K562 (cell line): ENCODE measurements around the gene DAPK1. TPM values are rescaled to one million over a fixed set of nuclear protein-coding genes. Genes with fewer than 3 reads are reported as not detected.

ENCODE experiments used
- ATAC-seq: fragments of 200-7000 bp; cut with Tn5 transposase; 3 replicates; pipeline ENCODE4 v1.9.1; 2020; ENCODE audit warnings: moderate library complexity
- BruUV-seq: library from RNA; stranded (reverse); fragments of 400-500 nt; replicated peaks from 2 replicates; lab custom pipeline; 2021; lab: Mats Ljungman, UMichigan
- CTCF ChIA-PET: fragments of 300-600 bp; formaldehyde crosslinking; extraction: SDS; loops from one replicate; lab custom pipeline; 2021; ENCODE audit warnings: low intra/inter-chr PET ratio; lab: Yijun Ruan, JAX
- POLR2A ChIA-PET: fragments of 300-600, 350-650 bp; sonication (Branson Sonifier 250); formaldehyde crosslinking; extraction: SDS; loops from one replicate; lab custom pipeline; 2021; ENCODE audit warnings: antibody characterized with exemption, inconsistent platforms; lab: Yijun Ruan, JAX
- DNase-seq, 4 experiments: peaks; one replicate each; pipeline versions ENCODE4 v3.0.0 to v3.0.0-alpha.2; 2011 to 2018; ENCODE audit warnings: low spot score in 3 of 4, mixed read lengths in 3 of 4; ENCODE audit errors: extremely low read depth in 1 of 4
- FAIRE-seq: peaks from 2 replicates; lab custom pipeline; 2011; peaks lifted over from hg19 to GRCh38; lab: Jason Lieb, UNC
- H2AFZ ChIP-seq: 2 replicates; pipeline ENCODE4 v1.6.0; 2011; ENCODE audit warnings: low read depth, low read length, control low read depth, inconsistent platforms
- H3K27ac ChIP-seq: fragments of 200-600 bp; 3 replicates; pipeline ENCODE4 v1.8.0; 2011; ENCODE audit warnings: low read depth, mild to moderate bottlenecking, control low read depth, inconsistent platforms, low read length, moderate library complexity, mixed read lengths; ENCODE audit errors: extremely low read depth
- H3K27me3 ChIP-seq, 2 experiments: fragments of 300-600 bp in 1 of 2; 2 replicates in 1 of 2; 3 replicates in 1 of 2; pipeline versions ENCODE4 v1.6.0 to v1.8.0; 2011; ENCODE audit warnings: inconsistent platforms in 2 of 2, low read length in 2 of 2, mild to moderate bottlenecking in 1 of 2, mixed read lengths in 1 of 2, moderate library complexity in 1 of 2; ENCODE audit not compliant: control insufficient read depth in 2 of 2, insufficient read depth in 2 of 2
- H3K36me3 ChIP-seq: fragments of 300-600 bp; 3 replicates; pipeline ENCODE4 v1.8.0; 2011; ENCODE audit warnings: mild to moderate bottlenecking, low read length, inconsistent platforms; ENCODE audit not compliant: control insufficient read depth, insufficient read depth
- H3K4me1 ChIP-seq, 2 experiments: fragments of 200-600 bp in 1 of 2; replicated peaks in 1 of 2; 2 replicates in 1 of 2; 3 replicates in 1 of 2; pipeline versions ENCODE4 v1.5.1 to v1.8.0; 2011; ENCODE audit warnings: inconsistent platforms in 2 of 2, low read length in 2 of 2, mild to moderate bottlenecking in 1 of 2, mixed read lengths in 1 of 2, moderate library complexity in 1 of 2; ENCODE audit not compliant: control insufficient read depth in 2 of 2, insufficient read depth in 2 of 2
- H3K4me2 ChIP-seq: 2 replicates; pipeline ENCODE4 v1.6.1; 2011; ENCODE audit warnings: low read length, control low read depth, inconsistent platforms, mixed read lengths; ENCODE audit not compliant: insufficient read depth
- H3K4me3 ChIP-seq: fragments of 200-600 bp; sonication (generic), shearing (Covaris generic); 2 replicates; pipeline ENCODE4 v1.5.1; 2016; ENCODE audit warnings: control low read depth, inconsistent platforms
- H3K79me2 ChIP-seq: fragments of 200-600 bp; 3 replicates; pipeline ENCODE4 v1.8.0; 2011; ENCODE audit warnings: low read length, inconsistent platforms; ENCODE audit not compliant: control insufficient read depth, insufficient read depth
- H3K9ac ChIP-seq, 2 experiments: 2 replicates each; pipeline versions ENCODE4 v1.6.0 to v1.6.1; 2011; ENCODE audit warnings: low read depth in 2 of 2, low read length in 2 of 2, control low read depth in 1 of 2, inconsistent platforms in 1 of 2, mild to moderate bottlenecking in 1 of 2, mixed read lengths in 1 of 2; ENCODE audit not compliant: insufficient read depth in 1 of 2
- H3K9me1 ChIP-seq: one replicate; pipeline ENCODE4 v1.6.0; 2011; ENCODE audit warnings: inconsistent platforms, mild to moderate bottlenecking, low read length, moderate library complexity; ENCODE audit not compliant: control insufficient read depth, insufficient read depth
- H3K9me3 ChIP-seq: replicated peaks from 2 replicates; pipeline ENCODE4 v1.5.1; 2011; ENCODE audit warnings: low read depth, low read length, inconsistent platforms; ENCODE audit not compliant: control insufficient read depth, insufficient read depth
- H4K20me1 ChIP-seq: replicated peaks from 2 replicates; pipeline ENCODE4 v1.6.1; 2011; ENCODE audit warnings: low read length, inconsistent platforms, mixed read lengths; ENCODE audit not compliant: control insufficient read depth, insufficient read depth
- BRD4 ChIP-seq: fragments of 200-600 bp; sonication (generic); IDR thresholded peaks from 2 replicates; pipeline ENCODE4 v1.6.1; 2017; ENCODE audit warnings: inconsistent platforms
- BRF2 ChIP-seq: IDR thresholded peaks from 3 replicates; pipeline ENCODE4 v1.6.1; 2011; ENCODE audit warnings: borderline replicate concordance, mild to moderate bottlenecking; ENCODE audit not compliant: insufficient read length, insufficient read depth
- CBX3 ChIP-seq, 2 experiments: IDR thresholded peaks; 1 replicate in 1 of 2; 2 replicates in 1 of 2; pipeline ENCODE4 v1.6.1; 2012; ENCODE audit warnings: inconsistent platforms in 2 of 2, low read length in 2 of 2, borderline replicate concordance in 1 of 2, control low read depth in 1 of 2
- CC2D1A ChIP-seq: fragments of 450-650 bp; IDR thresholded peaks from 2 replicates; pipeline ENCODE4 v1.6.1; 2017; ENCODE audit warnings: mild to moderate bottlenecking
- CHD2 ChIP-seq: IDR thresholded peaks from 2 replicates; pipeline ENCODE4 v1.6.1; 2011; ENCODE audit warnings: low read depth, low read length
- FOSL1 ChIP-seq: fragments of 200-800 bp; sonication (Bioruptor generic); conservative IDR thresholded peaks from 2 replicates; pipeline ENCODE4 v1.6.1; 2016; ENCODE audit warnings: missing genetic modification characterization, missing compliant biosample characterization
- MCM7 ChIP-seq, 2 experiments: fragments of 450-650 bp; IDR thresholded peaks; 2 replicates each; pipeline ENCODE4 v1.6.1; 2016 to 2018
- MXI1 ChIP-seq: IDR thresholded peaks from 2 replicates; pipeline ENCODE4 v1.6.1; 2011; ENCODE audit warnings: low read depth, mild to moderate bottlenecking, improper control_type of control experiment, low read length
- OTX1 ChIP-seq: fragments of 450-650 bp; formaldehyde crosslinking; IDR thresholded peaks from 2 replicates; pipeline ENCODE4 v1.4.0; 2022; ENCODE audit warnings: mild to moderate bottlenecking
- POLR2A ChIP-seq: fragments of 450-650 bp; conservative IDR thresholded peaks from 2 replicates; pipeline ENCODE4 v1.6.1; 2016
- ZBTB8A ChIP-seq: fragments of 450-650 bp; IDR thresholded peaks from 2 replicates; pipeline ENCODE4 v1.6.1; 2018; ENCODE audit warnings: mild to moderate bottlenecking, moderate library complexity; ENCODE audit not compliant: partially characterized antibody
- ZNF76 ChIP-seq: fragments of 250-450 bp; sonication (Bioruptor Pico); IDR thresholded peaks from 2 replicates; pipeline ENCODE4 v1.4.0; 2020; ENCODE audit warnings: mild to moderate bottlenecking, moderate library complexity, borderline replicate concordance
- WGBS: fragments of 100-300 bp; shearing (Covaris generic); methylation state at CpG from one replicate; pipeline ENCODE4 v1.1.6; 2016; ENCODE audit warnings: low coverage, mixed read lengths; ENCODE audit not compliant: insufficient coverage; ENCODE audit errors: missing lambda C conversion rate; 5-methylcytosine and 5-hydroxymethylcytosine counted together
- in situ Hi-C: fragments of 300-500 bp; cut with MboI; formaldehyde crosslinking; loops from 4 replicates; pipeline ENCODE4 v1.15.0; 2018; ENCODE audit warnings: inconsistent platforms, mixed read lengths
- intact Hi-C: fragments of 100-400 bp; cut with micrococcal nuclease; formaldehyde crosslinking; loops from 2 replicates; pipeline ENCODE4 v1.14.2; 2022
- polyA plus RNA-seq, 8 experiments: library from polyadenylated mRNA; depleted of rRNA in 4 of 8; stranded (reverse) in 5 of 8; unstranded in 3 of 8; fragments of >200 nt; fragmentation: Nextera tagmentation in 2 of 8; fragmentation: Illumina TruSeq in 1 of 8; extraction: Ambion mirVana in 2 of 8; extraction: Trizol in 1 of 8; gene quantifications; 2 replicates each; pipeline versions ENCODE4 v1.2.1 to v1.2.3, GENCODE V29; 2011 to 2014; ENCODE audit warnings: inconsistent platforms in 1 of 8, missing spikeins in 1 of 8
- total RNA-seq, 7 experiments: library from RNA; depleted of rRNA in 6 of 7; stranded (reverse); fragments of >200 nt in 6 of 7; fragmentation: Illumina TruSeq in 2 of 7; extraction: Trizol in 2 of 7; gene quantifications; 2 replicates each; pipeline versions ENCODE4 v1.2.1 to v1.2.3, GENCODE V29; 2011 to 2021; ENCODE audit warnings: low replicate concordance in 1 of 7
- TF ChIP-seq, protein P1 (sequence below), 2 experiments: fragments of 250-450 bp in 1 of 2; fragments of 450-650 bp in 1 of 2; sonication (Bioruptor Pico) in 1 of 2; IDR thresholded peaks; 2 replicates each; pipeline versions ENCODE4 v1.6.1 to v1.8.0; 2016 to 2021; ENCODE audit warnings: mild to moderate bottlenecking in 2 of 2, moderate library complexity in 2 of 2, missing compliant biosample characterization in 1 of 2, missing genetic modification characterization in 1 of 2
- TF ChIP-seq, protein P2 (sequence below): sonication (generic); formaldehyde crosslinking; IDR thresholded peaks from 2 replicates; pipeline ENCODE4 v1.8.0; 2023; ENCODE audit warnings: mild to moderate bottlenecking, missing genetic modification reagents

DAPK1 gene
- total and polyA plus RNA-seq, 9 of the 15 experiments (the other 6 are each of a cell fraction or from before 2014, with no cell fraction given) = 1.7 to 26.4 (median 15.8) TPM

DNA sequence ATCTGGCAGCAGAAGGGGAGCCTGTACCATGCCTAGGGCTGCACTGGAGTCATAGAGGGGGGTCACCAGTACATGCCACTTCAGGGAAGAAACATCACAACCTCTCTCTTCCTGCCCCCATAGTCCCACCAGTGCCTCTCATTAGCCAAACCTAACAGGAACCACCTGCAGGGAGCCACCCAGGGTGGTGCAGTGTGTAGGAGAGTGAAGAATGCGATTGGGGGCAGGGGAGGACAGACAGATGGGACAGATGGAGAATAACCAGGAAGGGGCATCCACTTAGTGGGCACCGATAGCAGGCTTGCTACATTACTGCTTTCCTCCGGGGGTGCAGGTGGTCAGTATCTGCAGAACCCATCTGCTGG lies 19.2 kb downstream of the DAPK1 start:
- Histone ChIP-seq H3K4me3 (no peak overlapping the region), H3K4me2 (no peak overlapping the region), H2AFZ (no peak overlapping the region), H3K27me3 (no peaks in the 10 kb centered on the region), H3K36me3 (peaks cover 8% of the 10 kb centered on the region; the same call in 1 of the 3 replicates), H3K9me1 (peaks cover 6% of the 10 kb centered on the region), H3K9me3 (no peaks in the 10 kb centered on the region), H4K20me1 (0 out of 2 replicates have a peak, but pooled peaks cover 5% of the 10 kb centered on the region), H3K79me2 (peaks cover 33% of the 10 kb centered on the region), H3K9ac (no peak overlapping the region; a peak in 1 of 4 replicates), H3K4me1 (peaks cover 35 to 64% of the 10 kb centered on the region in 2 experiments), H3K27ac (no peak overlapping the region)
- no peak for ATAC-seq
- in situ Hi-C loops = no loop called here
- no peak for DNase-seq
- FAIRE-seq = no peak
- POLR2A ChIA-PET = interaction anchor here (1.2 kb wide), 1 partner anchor 31 kb away, joined by 5 read pairs; no protein-coding TSS in a partner anchor
- CTCF ChIA-PET = no interaction called here
- TF ChIP-seq ZBTB8A (no peak), OTX1 (CRISPR knock-in tag) (no peak)
- TF ChIP-seq, protein P1, sequence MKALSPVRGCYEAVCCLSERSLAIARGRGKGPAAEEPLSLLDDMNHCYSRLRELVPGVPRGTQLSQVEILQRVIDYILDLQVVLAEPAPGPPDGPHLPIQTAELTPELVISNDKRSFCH (CRISPR knock-in tag; IDR thresholded peaks at IDR 0.05) = no peak
- TF ChIP-seq, protein P1 (tag; IDR thresholded peaks at IDR 0.05) = no peak
- WGBS = 22% methylated on average over 1 of the region's 3 CpGs
- intact Hi-C loops = loop anchor here (5.0 to 10.0 kb wide), 3 partner anchors 35 to 298 kb away; no protein-coding TSS in a partner anchor
- no TSS peak for BruUV-seq

DNA sequence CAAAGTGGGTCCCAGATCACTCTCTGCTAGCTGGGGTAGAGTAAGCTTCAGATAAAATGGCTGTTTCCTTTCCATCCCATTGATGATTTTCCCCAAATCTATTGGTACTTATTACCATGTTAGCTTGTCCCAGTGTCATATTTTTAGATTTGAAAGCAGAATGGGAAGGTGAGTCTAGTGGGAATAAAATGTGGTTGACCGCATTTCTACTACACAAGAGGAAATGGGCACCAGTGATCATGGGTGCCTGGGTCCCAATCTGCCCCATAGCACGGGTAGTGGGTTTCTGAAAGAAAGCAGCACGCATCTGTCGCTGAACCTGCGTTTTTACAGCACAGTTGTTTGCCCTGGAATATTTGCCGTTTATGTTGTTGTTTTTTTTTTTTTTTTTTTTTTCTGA lies 20.1 kb downstream of the DAPK1 start:
- DNase-seq (no peak), FAIRE-seq (no peak), ATAC-seq (no peak)
- POLR2A ChIA-PET = interaction anchor here (1.8 kb wide), 1 partner anchor 11 kb away, joined by 11 read pairs; no protein-coding TSS in a partner anchor
- Histone ChIP-seq H3K9ac (no peak overlapping the region), H3K4me2 (no peak overlapping the region), H4K20me1 (0 out of 2 replicates have a peak, but pooled peaks cover 5% of the 10 kb centered on the region), H3K36me3 (peaks cover 8% of the 10 kb centered on the region; the same call in 1 of the 3 replicates), H2AFZ (no peak overlapping the region), H3K27me3 (no peaks in the 10 kb centered on the region), H3K9me3 (no peaks in the 10 kb centered on the region), H3K27ac (no peak overlapping the region), H3K79me2 (peaks cover 35% of the 10 kb centered on the region), H3K9me1 (peaks cover 6% of the 10 kb centered on the region), H3K4me1 (peaks cover 35 to 64% of the 10 kb centered on the region in 2 experiments), H3K4me3 (no peak overlapping the region)
- intact Hi-C loops (loop anchor here (5.0 to 10.0 kb wide), 3 partner anchors 35 to 297 kb away; no protein-coding TSS in a partner anchor), in situ Hi-C loops (no loop called here)
- WGBS = 84% methylated on average over 5 of the region's 6 CpGs
- BruUV-seq = no TSS peak
- CTCF ChIA-PET = no interaction called here
- no peak for TF ChIP-seq POLR2A
- TF ChIP-seq BRD4 = no peak
- no peak for TF ChIP-seq MXI1
- TF ChIP-seq FOSL1 (tag) = no peak
- no peak for TF ChIP-seq BRF2
- no peak for TF ChIP-seq MCM7 (IDR thresholded peaks at IDR 0.05)
- no peak for TF ChIP-seq ZNF76 (CRISPR knock-in tag)
- TF ChIP-seq, protein P2, sequence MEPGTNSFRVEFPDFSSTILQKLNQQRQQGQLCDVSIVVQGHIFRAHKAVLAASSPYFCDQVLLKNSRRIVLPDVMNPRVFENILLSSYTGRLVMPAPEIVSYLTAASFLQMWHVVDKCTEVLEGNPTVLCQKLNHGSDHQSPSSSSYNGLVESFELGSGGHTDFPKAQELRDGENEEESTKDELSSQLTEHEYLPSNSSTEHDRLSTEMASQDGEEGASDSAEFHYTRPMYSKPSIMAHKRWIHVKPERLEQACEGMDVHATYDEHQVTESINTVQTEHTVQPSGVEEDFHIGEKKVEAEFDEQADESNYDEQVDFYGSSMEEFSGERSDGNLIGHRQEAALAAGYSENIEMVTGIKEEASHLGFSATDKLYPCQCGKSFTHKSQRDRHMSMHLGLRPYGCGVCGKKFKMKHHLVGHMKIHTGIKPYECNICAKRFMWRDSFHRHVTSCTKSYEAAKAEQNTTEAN = no peak
- TF ChIP-seq CBX3 (IDR thresholded peaks at IDR 0.05; ENCODE audit: borderline replicate concordance in 1 of 2, low read length in 2 of 2) = no peak
- TF ChIP-seq CHD2 = no peak
- TF ChIP-seq CC2D1A = no peak
